Thymus (tissue), 11 donors: Measurements from ENCODE around the gene ZFYVE28. TPM values are rescaled to one million over a fixed set of nuclear protein-coding genes. Genes with fewer than 3 reads are reported as not detected.
"Not testable (repeated sequence)": the region's sequence is repeated elsewhere in the genome, so short reads cannot be mapped to it uniquely, and the experiment has no call there.

Experiments used
- DNase-seq, 9 donors: peaks; one replicate each; pipeline ENCODE4 v3.0.0-alpha.2; 2013; ENCODE audit warnings: low spot score in 9 of 9, low read depth in 6 of 9, missing footprints in 1 of 9
- H3K27ac ChIP-seq, 2 donors: one replicate each; pipeline ENCODE4 v1.5.1; 2013; ENCODE audit warnings: control low read depth in 1 of 2, low read depth in 1 of 2, low read length in 1 of 2, mild to moderate bottlenecking in 1 of 2, moderate library complexity in 1 of 2
- H3K27me3 ChIP-seq, 2 donors: one replicate each; pipeline ENCODE4 v1.5.1; 2013; ENCODE audit warnings: low read length in 1 of 2; ENCODE audit not compliant: control insufficient read depth in 2 of 2, insufficient read depth in 1 of 2
- H3K36me3 ChIP-seq, 2 donors: one replicate each; pipeline ENCODE4 v1.5.1; 2013; ENCODE audit warnings: low read length in 1 of 2, mild to moderate bottlenecking in 1 of 2, moderate library complexity in 1 of 2; ENCODE audit not compliant: control insufficient read depth in 2 of 2, insufficient read depth in 2 of 2
- H3K4me1 ChIP-seq, 2 donors: one replicate each; pipeline ENCODE4 v1.5.1; 2013; ENCODE audit warnings: low read length in 2 of 2; ENCODE audit not compliant: control insufficient read depth in 2 of 2, insufficient read depth in 2 of 2
- H3K4me3 ChIP-seq, 2 donors: one replicate each; pipeline ENCODE4 v1.5.1; 2013; ENCODE audit warnings: low read length in 2 of 2, control low read depth in 1 of 2, mild to moderate bottlenecking in 1 of 2
- H3K9me3 ChIP-seq, 2 donors: one replicate each; pipeline ENCODE4 v1.5.1; 2013; ENCODE audit warnings: low read length in 1 of 2, mild to moderate bottlenecking in 1 of 2; ENCODE audit not compliant: control insufficient read depth in 2 of 2, insufficient read depth in 1 of 2
- WGBS: extraction: QIAGEN DNeasy Blood & Tissue Kit; methylation state at CpG from one replicate; pipeline ENCODE4 v1.1.7; 2013; 5-methylcytosine and 5-hydroxymethylcytosine counted together
- polyA plus RNA-seq: library from polyadenylated mRNA; stranded (reverse); fragments of 200-250 nt; gene quantifications from one replicate; pipeline ENCODE4 v1.2.3, GENCODE V29; 2013
- total RNA-seq: library from RNA; stranded (reverse); fragments of 120-200 nt; gene quantifications from one replicate; pipeline ENCODE4 v1.2.4, GENCODE V29; 2013
- donor health status: healthy.

Gene ZFYVE28
- total and polyA plus RNA-seq, 2 donors, result 2.8 to 7.8 TPM

DNA sequence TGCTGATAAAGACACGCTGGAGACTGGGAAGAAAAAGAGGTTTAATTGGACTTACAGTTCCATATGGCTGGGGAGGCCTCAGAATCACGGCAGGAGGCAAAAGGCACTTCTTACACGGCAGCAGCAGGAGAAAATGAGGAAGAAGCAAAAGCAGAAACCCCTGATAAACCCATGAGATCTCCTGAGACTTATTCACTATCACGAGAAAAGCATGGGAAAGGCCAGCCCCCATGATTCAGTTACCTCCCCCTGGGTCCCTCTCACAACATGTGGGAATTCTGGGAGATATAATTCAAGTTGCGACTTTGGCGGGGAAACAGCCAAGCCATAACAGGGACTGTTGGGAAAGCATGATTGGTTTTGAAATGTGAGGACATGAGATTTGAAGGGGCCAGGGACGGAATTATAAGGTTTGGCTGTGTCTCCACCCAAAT lies 35.7 kb downstream of the ZFYVE28 start:
- not testable (repeated sequence) for H3K9me3 ChIP-seq, H3K4me3 ChIP-seq, DNase-seq, H3K27ac ChIP-seq, H3K4me1 ChIP-seq, H3K36me3 ChIP-seq
- WGBS, result 64% methylated on average over 7 of the region's 7 CpGs
- H3K27me3 ChIP-seq, result peaks cover 0 to 34% of the 10 kb centered on the region in 2 donors

DNA sequence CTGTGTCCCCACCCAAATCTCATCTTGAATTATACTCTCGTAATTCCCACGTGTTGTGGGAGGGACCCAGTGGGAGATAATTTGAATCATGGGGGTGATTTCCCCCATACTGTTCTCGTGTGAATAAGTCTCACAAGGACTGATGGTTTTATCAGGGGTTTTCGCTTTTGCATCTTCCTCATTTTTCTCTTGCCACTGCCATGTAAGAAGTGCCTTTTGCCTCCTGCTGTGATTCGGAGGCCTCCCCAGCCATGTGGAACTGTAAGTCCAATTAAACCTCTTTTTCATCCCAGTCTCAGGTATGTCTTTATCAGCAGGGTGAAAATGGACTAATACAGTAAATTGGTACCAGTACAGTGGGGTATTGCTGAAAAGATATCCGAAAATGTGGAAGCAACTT lies 37.9 kb downstream of the ZFYVE28 start:
- H3K9me3 ChIP-seq, H3K36me3 ChIP-seq, H3K27ac ChIP-seq, DNase-seq, H3K4me1 ChIP-seq, H3K4me3 ChIP-seq: not testable (repeated sequence)
- WGBS, result 90% methylated on average over 6 of the region's 6 CpGs
- peaks cover 0 to 24% of the 10 kb centered on the region in 2 donors for H3K27me3 ChIP-seq

DNA sequence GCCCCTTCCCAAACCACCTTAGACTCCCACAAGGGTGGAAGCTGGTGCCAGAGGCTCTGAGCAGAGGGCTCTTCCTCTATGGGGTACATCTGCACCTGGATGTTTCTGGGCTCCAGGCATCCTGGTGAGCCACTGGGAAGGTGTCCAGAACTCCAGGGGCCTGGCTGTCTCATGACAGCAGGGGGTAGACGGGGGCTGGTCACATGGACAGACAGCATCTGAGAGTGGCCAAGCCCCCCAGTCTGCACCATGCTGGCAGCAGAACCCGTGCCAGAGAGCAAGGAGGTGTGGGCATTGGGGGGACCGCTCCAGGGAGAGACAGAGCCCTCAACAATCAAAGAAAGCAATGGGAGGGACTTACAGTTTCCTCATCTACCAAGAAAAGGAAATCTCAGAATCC lies 39.5 kb downstream of the ZFYVE28 start:
- no peak for DNase-seq
- no peak overlapping the region for H3K4me3 ChIP-seq
- H3K27ac ChIP-seq, result no peak overlapping the region
- H3K27me3 ChIP-seq, result peaks cover 0 to 21% of the 10 kb centered on the region in 2 donors
- 75% methylated on average over 3 of the region's 3 CpGs for WGBS
- no peaks in the 10 kb centered on the region for H3K9me3 ChIP-seq
- no peaks in the 10 kb centered on the region for H3K4me1 ChIP-seq
- H3K36me3 ChIP-seq, result no peaks in the 10 kb centered on the region

DNA sequence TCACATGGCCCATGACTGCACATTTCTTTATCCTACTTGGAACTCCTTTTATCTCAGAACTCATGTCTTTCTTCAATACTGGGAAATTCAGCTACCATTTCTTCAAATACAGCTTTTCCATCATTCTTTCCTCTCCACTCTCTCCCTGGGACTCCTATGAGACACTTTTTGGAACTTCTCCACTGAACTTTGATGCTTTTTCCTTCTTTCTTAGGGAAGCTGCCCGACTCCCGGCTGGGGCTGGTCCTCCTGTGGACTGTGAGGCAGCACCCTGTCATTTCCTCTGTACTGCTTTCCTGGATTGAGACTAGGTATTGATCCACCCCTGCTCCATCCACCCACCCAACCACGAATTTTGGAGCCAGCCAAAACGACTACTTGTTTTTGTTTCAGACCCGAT lies 40.0 kb downstream of the ZFYVE28 start:
- no peak overlapping the region for H3K27ac ChIP-seq
- no peak for DNase-seq
- H3K4me1 ChIP-seq, result no peaks in the 10 kb centered on the region
- peaks cover 0 to 22% of the 10 kb centered on the region in 2 donors for H3K27me3 ChIP-seq
- no peaks in the 10 kb centered on the region for H3K36me3 ChIP-seq
- WGBS, result 91% methylated on average over 5 of the region's 5 CpGs
- H3K4me3 ChIP-seq, result no peak overlapping the region
- H3K9me3 ChIP-seq, result peaks cover 0 to 4% of the 10 kb centered on the region in 2 donors

DNA sequence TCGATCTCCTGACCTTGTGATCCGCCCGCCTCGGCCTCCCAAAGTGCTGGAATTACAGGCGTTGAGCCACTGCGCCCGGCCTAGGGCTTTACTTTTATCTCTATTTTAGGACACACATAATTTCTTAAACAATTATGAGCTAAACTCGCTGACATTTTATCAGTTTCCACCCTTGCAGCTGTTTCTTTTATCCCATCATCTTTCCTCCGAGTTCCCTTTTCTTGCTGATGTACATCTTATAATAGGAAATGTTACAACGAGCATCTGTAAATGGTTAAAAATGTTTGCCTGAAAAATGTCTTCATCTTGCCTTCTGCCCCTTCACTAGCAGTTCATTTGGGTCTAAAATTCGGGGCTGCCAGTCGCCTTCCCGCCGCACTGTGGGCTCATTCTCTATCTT lies 41.2 kb downstream of the ZFYVE28 start:
- peaks cover 0 to 4% of the 10 kb centered on the region in 2 donors for H3K9me3 ChIP-seq
- 90% methylated on average over 14 of the region's 14 CpGs for WGBS
- no peaks in the 10 kb centered on the region for H3K36me3 ChIP-seq
- H3K4me3 ChIP-seq, result no peak overlapping the region
- H3K27ac ChIP-seq, result no peak overlapping the region
- no peak for DNase-seq
- peaks cover 0 to 22% of the 10 kb centered on the region in 2 donors for H3K27me3 ChIP-seq
- H3K4me1 ChIP-seq, result no peaks in the 10 kb centered on the region

DNA sequence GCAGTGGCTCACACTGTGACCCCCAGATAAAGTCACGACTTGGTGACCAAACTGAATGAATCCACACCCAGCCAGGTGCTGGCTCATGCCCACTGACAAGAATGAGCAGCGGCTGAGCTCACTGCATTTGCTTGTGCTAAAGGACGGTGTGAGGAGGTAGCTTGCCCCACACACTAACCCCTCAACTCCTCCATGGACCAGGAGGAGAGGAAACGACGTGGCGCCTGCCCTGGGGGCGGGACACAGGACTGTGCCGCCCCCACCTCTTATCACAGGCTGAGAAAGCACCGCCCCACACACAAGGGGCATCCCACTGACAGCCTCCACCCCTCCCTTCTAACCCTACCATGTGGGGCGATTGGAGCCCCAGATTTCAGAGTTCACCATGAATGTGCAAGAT lies 43.0 kb downstream of the ZFYVE28 start:
- no peak for DNase-seq
- WGBS, result 89% methylated on average over 10 of the region's 10 CpGs
- Histone ChIP-seq H3K36me3 (no peaks in the 10 kb centered on the region), H3K27me3 (peaks cover 0 to 32% of the 10 kb centered on the region in 2 donors), H3K27ac (no peak overlapping the region), H3K4me1 (no peaks in the 10 kb centered on the region), H3K4me3 (no peak overlapping the region), H3K9me3 (peaks cover 0 to 4% of the 10 kb centered on the region in 2 donors)

DNA sequence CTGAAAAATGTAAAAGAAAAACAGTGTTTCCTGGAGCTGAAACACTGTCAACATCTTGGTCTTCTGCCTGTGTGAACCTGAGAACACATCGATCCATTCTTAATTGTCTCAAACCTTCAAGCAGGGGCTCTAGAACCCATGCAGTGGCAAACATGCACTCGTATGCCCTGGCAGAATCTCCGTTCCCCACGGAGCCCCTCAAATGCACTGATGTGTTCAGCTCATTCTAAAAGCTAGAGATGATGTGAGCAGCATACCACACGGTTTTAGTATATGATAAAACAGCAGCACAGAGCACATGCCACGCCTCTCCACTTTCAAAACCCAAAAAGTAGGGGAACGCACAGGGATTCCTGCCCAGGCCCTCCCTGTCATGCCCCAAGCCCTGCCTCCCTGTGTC lies 44.9 kb downstream of the ZFYVE28 start:
- H3K4me1 ChIP-seq, result no peaks in the 10 kb centered on the region
- no peak overlapping the region for H3K27ac ChIP-seq
- peaks cover 0 to 24% of the 10 kb centered on the region in 2 donors for H3K27me3 ChIP-seq
- no peaks in the 10 kb centered on the region for H3K36me3 ChIP-seq
- H3K9me3 ChIP-seq, result peaks cover 0 to 15% of the 10 kb centered on the region in 2 donors
- 95% methylated on average over 7 of the region's 7 CpGs for WGBS
- DNase-seq, result no peak
- no peak overlapping the region for H3K4me3 ChIP-seq

DNA sequence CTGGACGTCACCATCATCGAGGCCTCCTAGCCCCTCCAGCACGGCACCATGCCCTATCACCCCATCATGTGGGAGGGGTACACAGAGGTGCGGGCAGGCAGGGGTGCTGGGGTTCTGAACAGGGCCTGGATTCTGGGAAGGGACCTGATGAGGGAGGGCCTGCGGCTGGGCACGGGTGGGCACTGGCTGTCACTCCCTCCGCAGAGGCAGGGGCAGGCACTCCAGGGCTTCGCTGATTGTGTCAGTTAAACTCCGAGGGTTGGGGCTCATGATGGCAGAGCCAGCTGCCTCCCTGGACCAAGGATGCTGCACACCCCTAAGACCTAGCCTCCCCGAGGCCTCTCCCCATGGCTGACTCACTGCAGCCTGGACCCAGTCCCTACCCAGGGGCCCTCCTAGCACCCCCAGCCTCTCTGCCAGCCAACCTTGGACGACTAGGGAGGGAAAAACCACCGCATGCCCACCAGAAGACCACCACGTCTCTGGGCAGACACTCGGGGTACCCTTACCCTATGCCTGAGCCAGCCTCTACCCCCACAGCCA lies 45.9 kb downstream of the ZFYVE28 start:
- peaks cover 0 to 16% of the 10 kb centered on the region in 2 donors for H3K9me3 ChIP-seq
- no peak overlapping the region for H3K4me3 ChIP-seq
- H3K36me3 ChIP-seq, result no peaks in the 10 kb centered on the region
- H3K27me3 ChIP-seq, result peaks cover 0 to 25% of the 10 kb centered on the region in 2 donors
- no peak for DNase-seq
- H3K27ac ChIP-seq, result no peak overlapping the region
- H3K4me1 ChIP-seq, result no peaks in the 10 kb centered on the region
- 91% methylated on average over 14 of the region's 14 CpGs for WGBS

DNA sequence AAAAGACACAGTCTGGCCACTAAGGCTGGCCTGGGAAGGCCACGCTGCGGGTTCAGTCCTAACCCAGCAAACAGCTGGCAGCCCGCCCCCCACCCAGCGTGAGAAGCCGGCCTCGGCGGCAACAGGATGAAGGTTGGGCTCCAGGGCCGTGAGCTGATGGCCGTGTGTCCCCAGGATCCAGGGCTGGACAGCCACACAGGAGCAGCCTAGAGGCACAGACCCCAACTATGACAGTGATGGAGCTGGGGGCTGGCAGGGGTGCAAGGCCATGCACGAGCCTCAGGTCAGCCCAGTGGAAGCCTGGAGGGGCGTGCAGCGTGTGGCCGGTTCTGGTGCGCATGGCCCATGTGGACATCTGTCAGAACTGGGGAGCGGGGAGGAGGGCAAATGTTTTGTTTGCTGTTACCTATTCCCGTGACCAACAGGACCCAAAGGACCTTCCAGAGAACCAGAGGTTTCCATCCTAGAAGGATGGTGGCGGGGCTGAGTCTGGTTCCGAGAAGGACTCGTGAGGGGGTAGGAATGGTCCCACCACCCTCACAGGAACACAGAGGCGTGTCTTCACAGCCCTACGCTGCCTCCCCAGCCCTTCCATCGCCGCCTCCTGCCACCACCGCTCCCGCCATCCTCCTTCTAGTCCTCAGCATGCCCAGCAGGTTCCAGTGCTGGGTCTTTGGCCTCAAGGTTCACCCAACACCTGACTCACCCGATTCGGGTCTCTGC lies 46.5 kb downstream of the ZFYVE28 start:
- H3K27me3 ChIP-seq, result peaks cover 0 to 27% of the 10 kb centered on the region in 2 donors
- H3K4me1 ChIP-seq, result no peaks in the 10 kb centered on the region
- no peaks in the 10 kb centered on the region for H3K36me3 ChIP-seq
- H3K4me3 ChIP-seq, result no peak overlapping the region
- no peak for DNase-seq
- 87% methylated on average over 27 of the region's 27 CpGs for WGBS
- peaks cover 0 to 16% of the 10 kb centered on the region in 2 donors for H3K9me3 ChIP-seq
- H3K27ac ChIP-seq, result no peak overlapping the region
